Measurements from ENCODE around the gene JSRP1.
"Not testable (repeated sequence)": the region's sequence is repeated elsewhere in the genome, so short reads cannot be mapped to it uniquely, and the experiment has no call there.

JSRP1 gene

GRCh38 chr19:2282862-2283237 is 26.6 kb upstream of the JSRP1 start:
- no peaks in the 10 kb centered on the region for H3K9me2 ChIP-seq (replicated peaks; ENCODE audit: control insufficient read depth, low read length)
- H3K4me2 ChIP-seq (ENCODE audit: low read length) = peak overlapping the region; percentile 50
- H3K27ac ChIP-seq (ENCODE audit: low read depth, low read length) = no peak overlapping the region
- H4K20me1 ChIP-seq (ENCODE audit: control insufficient read depth, insufficient read depth, low read depth, low read length) = no peaks in the 10 kb centered on the region
- TF ChIP-seq, protein P1, sequence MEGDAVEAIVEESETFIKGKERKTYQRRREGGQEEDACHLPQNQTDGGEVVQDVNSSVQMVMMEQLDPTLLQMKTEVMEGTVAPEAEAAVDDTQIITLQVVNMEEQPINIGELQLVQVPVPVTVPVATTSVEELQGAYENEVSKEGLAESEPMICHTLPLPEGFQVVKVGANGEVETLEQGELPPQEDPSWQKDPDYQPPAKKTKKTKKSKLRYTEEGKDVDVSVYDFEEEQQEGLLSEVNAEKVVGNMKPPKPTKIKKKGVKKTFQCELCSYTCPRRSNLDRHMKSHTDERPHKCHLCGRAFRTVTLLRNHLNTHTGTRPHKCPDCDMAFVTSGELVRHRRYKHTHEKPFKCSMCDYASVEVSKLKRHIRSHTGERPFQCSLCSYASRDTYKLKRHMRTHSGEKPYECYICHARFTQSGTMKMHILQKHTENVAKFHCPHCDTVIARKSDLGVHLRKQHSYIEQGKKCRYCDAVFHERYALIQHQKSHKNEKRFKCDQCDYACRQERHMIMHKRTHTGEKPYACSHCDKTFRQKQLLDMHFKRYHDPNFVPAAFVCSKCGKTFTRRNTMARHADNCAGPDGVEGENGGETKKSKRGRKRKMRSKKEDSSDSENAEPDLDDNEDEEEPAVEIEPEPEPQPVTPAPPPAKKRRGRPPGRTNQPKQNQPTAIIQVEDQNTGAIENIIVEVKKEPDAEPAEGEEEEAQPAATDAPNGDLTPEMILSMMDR (IDR thresholded peaks at IDR 0.05; ENCODE audit: low read depth, low read length, poor library complexity, severe bottlenecking) = no peak
- no peak for TF ChIP-seq EZH2phosphoT487 (IDR thresholded peaks at IDR 0.05; ENCODE audit: borderline replicate concordance, low read length)
- peaks cover 23% of the 10 kb centered on the region for H3K4me1 ChIP-seq (ENCODE audit: control insufficient read depth, low read length)
- no peaks in the 10 kb centered on the region for H3K79me2 ChIP-seq (ENCODE audit: control insufficient read depth, low read length)
- no peaks in the 10 kb centered on the region for H3K36me3 ChIP-seq (ENCODE audit: control insufficient read depth, low read length)
- no peaks in the 10 kb centered on the region for H3K9me3 ChIP-seq (ENCODE audit: control insufficient read depth, insufficient read depth, low read length)
- peaks cover 13% of the 10 kb centered on the region for H3K27me3 ChIP-seq (ENCODE audit: control insufficient read depth, low read length)
- H3F3A ChIP-seq (ENCODE audit: control insufficient read depth, insufficient read depth) = peaks cover 8% of the 10 kb centered on the region; the same call in 1 of the 2 replicates
- H3K4me3 ChIP-seq (ENCODE audit: low read length) = no peak overlapping the region

DNA sequence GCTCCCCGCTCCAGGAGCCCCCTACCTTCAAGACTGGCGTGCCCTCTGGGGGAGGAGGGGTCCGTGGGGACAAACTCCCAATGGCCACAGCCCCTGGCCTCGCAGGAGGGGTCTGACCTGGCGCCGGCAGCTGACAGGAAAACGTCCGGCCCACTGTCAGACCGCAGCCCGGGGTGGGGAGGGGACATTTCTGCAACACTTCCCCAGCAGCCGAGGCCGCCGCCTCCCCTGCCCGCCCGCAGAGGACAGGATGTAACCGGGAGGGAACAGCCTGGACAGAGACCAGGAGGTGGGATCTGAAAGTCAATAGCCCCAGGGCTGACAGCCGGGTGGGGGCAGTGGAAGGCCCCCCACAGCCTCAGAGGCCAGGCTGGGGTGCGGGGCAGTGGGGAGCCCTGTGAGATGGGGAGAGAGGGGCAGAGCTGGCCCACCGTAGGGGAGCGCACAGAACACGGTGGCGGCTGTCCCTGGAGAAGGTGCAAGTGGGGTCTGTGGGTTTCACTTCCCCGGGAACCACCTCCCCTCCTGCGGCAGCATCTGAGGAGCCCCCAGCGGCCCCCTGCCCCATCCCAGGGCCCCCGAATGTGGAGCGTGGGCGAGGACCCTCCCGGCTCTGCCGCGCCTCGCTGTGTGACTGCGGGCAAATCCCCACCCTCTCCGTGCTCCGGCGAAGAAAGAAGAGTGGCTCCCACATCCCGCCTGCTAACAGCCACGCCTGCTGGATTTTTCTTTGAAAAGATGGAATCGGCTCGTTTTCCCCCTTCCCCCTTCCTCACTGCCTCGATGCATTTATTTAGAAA is 26.0 kb upstream of the JSRP1 start, which contains the start of gene PEAK3:
PEAK3 (minus strand) TSS at position 114 of the 800 bp plus-strand sequence. CDS start 1,244 bp downstream, outside the sequence.
- H3K4me1 ChIP-seq (ENCODE audit: control insufficient read depth, low read length) = peaks cover 17% of the 10 kb centered on the region
- no peaks in the 10 kb centered on the region for H3K36me3 ChIP-seq (ENCODE audit: control insufficient read depth, low read length)
- H4K20me1 ChIP-seq (ENCODE audit: control insufficient read depth, insufficient read depth, low read depth, low read length) = no peaks in the 10 kb centered on the region
- no peak within 1 kb of the TSS for H3K27ac ChIP-seq (ENCODE audit: low read depth, low read length)
- peak within 1 kb of the TSS; percentile 38 for H3K4me3 ChIP-seq (ENCODE audit: low read length)
- H3K4me2 ChIP-seq (ENCODE audit: low read length) = peak within 1 kb of the TSS; percentile 50
- H3K9me3 ChIP-seq (ENCODE audit: control insufficient read depth, insufficient read depth, low read length) = no peaks in the 10 kb centered on the region
- no peaks in the 10 kb centered on the region for H3K9me2 ChIP-seq (replicated peaks; ENCODE audit: control insufficient read depth, low read length)
- no peak for TF ChIP-seq EZH2phosphoT487 (IDR thresholded peaks at IDR 0.05; ENCODE audit: borderline replicate concordance, low read length)
- TF ChIP-seq, protein P1 (IDR thresholded peaks at IDR 0.05; ENCODE audit: low read depth, low read length, poor library complexity, severe bottlenecking) = no peak
- H3K79me2 ChIP-seq (ENCODE audit: control insufficient read depth, low read length) = no peaks in the 10 kb centered on the region
- peaks cover 13% of the 10 kb centered on the region for H3K27me3 ChIP-seq (ENCODE audit: control insufficient read depth, low read length)
- H3F3A ChIP-seq (ENCODE audit: control insufficient read depth, insufficient read depth) = peaks cover 5% of the 10 kb centered on the region; the same call in 1 of the 2 replicates

DNA sequence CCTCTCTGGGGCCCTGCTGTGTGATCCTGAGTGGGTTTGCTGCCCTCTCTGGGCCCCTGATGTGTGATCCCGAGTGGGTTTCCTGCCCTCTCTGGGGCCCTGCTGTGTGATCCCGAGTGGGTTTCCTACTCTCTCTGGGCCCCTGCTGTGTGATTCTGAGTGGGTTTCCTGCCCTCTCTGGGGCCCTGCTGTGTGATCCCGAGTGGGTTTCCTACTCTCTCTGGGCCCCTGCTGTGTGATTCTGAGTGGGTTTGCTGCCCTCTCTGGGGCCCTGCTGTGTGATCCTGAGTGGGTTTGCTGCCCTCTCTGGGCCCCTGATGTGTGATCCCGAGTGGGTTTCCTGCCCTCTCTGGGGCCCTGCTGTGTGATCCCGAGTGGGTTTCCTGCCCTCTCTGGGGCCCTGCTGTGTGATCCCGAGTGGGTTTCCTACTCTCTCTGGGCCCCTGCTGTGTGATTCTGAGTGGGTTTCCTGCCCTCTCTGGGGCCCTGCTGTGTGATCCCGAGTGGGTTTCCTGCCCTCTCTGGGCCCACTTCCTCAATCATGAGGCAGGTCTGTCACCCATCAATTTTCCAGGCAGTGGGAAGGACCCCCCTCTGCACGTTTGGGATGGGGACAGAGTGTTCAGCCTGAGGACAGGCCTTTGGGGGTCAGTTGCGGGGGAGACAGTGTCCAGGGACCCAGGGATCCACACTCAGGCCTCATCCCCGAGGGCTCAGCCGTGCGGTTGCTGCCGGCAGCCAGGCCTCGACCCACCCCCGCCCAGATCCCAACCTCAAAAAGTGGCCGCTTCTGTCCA is 25.2 kb upstream of the JSRP1 start:
- not testable (repeated sequence) for H3K9me2 ChIP-seq (replicated peaks; ENCODE audit: control insufficient read depth, low read length); H3K27ac ChIP-seq (ENCODE audit: low read depth, low read length); H3K9me3 ChIP-seq (ENCODE audit: control insufficient read depth, insufficient read depth, low read length); H3K79me2 ChIP-seq (ENCODE audit: control insufficient read depth, low read length); H3K36me3 ChIP-seq (ENCODE audit: control insufficient read depth, low read length); H4K20me1 ChIP-seq (ENCODE audit: control insufficient read depth, insufficient read depth, low read depth, low read length); H3F3A ChIP-seq (ENCODE audit: control insufficient read depth, insufficient read depth)
- peak overlapping the region; percentile 38; the same call in 1 of the 2 replicates for H3K4me3 ChIP-seq (ENCODE audit: low read length)
- H3K4me1 ChIP-seq (ENCODE audit: control insufficient read depth, low read length) = peaks cover 16% of the 10 kb centered on the region
- H3K27me3 ChIP-seq (ENCODE audit: control insufficient read depth, low read length) = peaks cover 13% of the 10 kb centered on the region
- H3K4me2 ChIP-seq (ENCODE audit: low read length) = peak overlapping the region; percentile 50
